ENCODE data around the gene SMPX. TPM values are rescaled to one million over a fixed set of nuclear protein-coding genes. Genes with fewer than 3 reads are reported as not detected.

Gene SMPX
- total and polyA plus RNA-seq, 2 of the 4 experiments (the other 2 are of a cell fraction) = not detected

- Histone ChIP-seq H2BK15ac (ENCODE audit: low read depth, low read length) (no peak overlapping the region), H3K4ac (ENCODE audit: low read depth, low read length) (no peak overlapping the region), H3K56ac (ENCODE audit: extremely low read depth, insufficient read depth, low read length) (no peak overlapping the region), H2BK20ac (ENCODE audit: low read depth, low read length) (no peak overlapping the region), H2AK5ac (ENCODE audit: low read depth, low read length) (no peak overlapping the region), H3K23ac (ENCODE audit: low read depth, low read length) (no peak overlapping the region), H2AFZ (replicated peaks; ENCODE audit: low read length, poor library complexity) (no peak overlapping the region), H4K5ac (ENCODE audit: low read depth, low read length) (no peak overlapping the region), H2BK120ac (ENCODE audit: low read depth, low read length) (no peak overlapping the region), H3K9me1 (ENCODE audit: insufficient read depth, low read length) (no peaks in the 10 kb centered on the region), H3K79me1 (ENCODE audit: low read depth in 1 of 2, low read length in 2 of 2) (no peaks in the 10 kb centered on the region), H3K4me1 (ENCODE audit: control insufficient read depth, insufficient read depth, low read length) (no peaks in the 10 kb centered on the region), H2BK5ac (ENCODE audit: low read depth, low read length, poor library complexity, severe bottlenecking) (no peak overlapping the region), H3K27me3 (ENCODE audit: control insufficient read depth, insufficient read depth, low read length) (peaks cover 6% of the 10 kb centered on the region; the same call in 1 of the 2 replicates), H3K36me3 (ENCODE audit: control insufficient read depth, insufficient read depth, low read length) (no peaks in the 10 kb centered on the region), H4K8ac (ENCODE audit: low read depth in 2 of 2, low read length in 2 of 2) (no peak overlapping the region), H3K9ac (ENCODE audit: low read depth, low read length) (no peak overlapping the region), H3K27ac (ENCODE audit: insufficient read depth, low read length) (no peak overlapping the region), H3K9me3 (ENCODE audit: control insufficient read depth, insufficient read depth, low read length) (no peaks in the 10 kb centered on the region), H4K20me1 (ENCODE audit: insufficient read depth, low read length) (no peaks in the 10 kb centered on the region), H3K18ac (ENCODE audit: low read depth, low read length) (no peak overlapping the region), H3K4me3 (ENCODE audit: insufficient read depth, low read depth, low read length) (no peak overlapping the region), H3K14ac (replicated peaks; ENCODE audit: low read depth, low read length) (no peak overlapping the region), H3K4me2 (ENCODE audit: low read depth, low read length) (no peak overlapping the region), H2AK9ac (replicated peaks; ENCODE audit: low read depth, low read length, poor library complexity) (no peak overlapping the region), H4K91ac (ENCODE audit: insufficient read depth, low read depth, low read length) (no peak overlapping the region)
- in situ Hi-C loops (cut with MboI; ENCODE audit: low sequenced_read_pairs) (no loop called here), dilution Hi-C loops (cut with HindIII; ENCODE audit: low sequenced_read_pairs, unreplicated experiment) (no loop called here), intact Hi-C loops (cut with micrococcal nuclease) (no loop called here)
- ATAC-seq (ENCODE audit: low read depth) (no peak), DNase-seq (no peak)
- no CpG with 5 or more reads among the region's 7 CpGs for WGBS, 2 experiments (ENCODE audit: extremely low coverage in 2 of 2, insufficient read length in 1 of 2)
- CTCF ChIA-PET = no interaction called here
- POLR2A ChIA-PET (ENCODE audit: unreplicated experiment) = no interaction called here
- TF ChIP-seq MXI1 (IDR thresholded peaks at IDR 0.05; ENCODE audit: borderline replicate concordance, low read depth, low read length) = no peak
- no peak for TF ChIP-seq POLR2A (IDR thresholded peaks at IDR 0.05; ENCODE audit: low read depth, low read length)
- no peak for TF ChIP-seq CEBPB (IDR thresholded peaks at IDR 0.05; ENCODE audit: low read depth, low read length)
- no TSS peak for BruUV-seq (replicated peaks)
Measured at GRCh38 chrX:21802054-21802670, 44.2 kb upstream of the SMPX start.
